Thymus (tissue), 14 donors: ENCODE measurements around the gene DLX6. TPM values are rescaled to one million over a fixed set of nuclear protein-coding genes. Genes with fewer than 3 reads are reported as not detected.
A peak's percentile ranks its signal among the peaks of the same experiment; 100 is the strongest.

ENCODE experiments used
- DNase-seq, 9 donors: peaks; one replicate each; pipeline ENCODE4 v3.0.0-alpha.2; 2013; ENCODE audit warnings: low spot score in 9 of 9, low read depth in 6 of 9, missing footprints in 1 of 9
- H3K27ac ChIP-seq, 2 donors: one replicate each; pipeline ENCODE4 v1.5.1; 2013; ENCODE audit warnings: control low read depth in 1 of 2, low read depth in 1 of 2, low read length in 1 of 2, mild to moderate bottlenecking in 1 of 2, moderate library complexity in 1 of 2
- H3K27me3 ChIP-seq, 2 donors: one replicate each; pipeline ENCODE4 v1.5.1; 2013; ENCODE audit warnings: low read length in 1 of 2; ENCODE audit not compliant: control insufficient read depth in 2 of 2, insufficient read depth in 1 of 2
- H3K36me3 ChIP-seq, 2 donors: one replicate each; pipeline ENCODE4 v1.5.1; 2013; ENCODE audit warnings: low read length in 1 of 2, mild to moderate bottlenecking in 1 of 2, moderate library complexity in 1 of 2; ENCODE audit not compliant: control insufficient read depth in 2 of 2, insufficient read depth in 2 of 2
- H3K4me1 ChIP-seq, 2 donors: one replicate each; pipeline ENCODE4 v1.5.1; 2013; ENCODE audit warnings: low read length in 2 of 2; ENCODE audit not compliant: control insufficient read depth in 2 of 2, insufficient read depth in 2 of 2
- H3K4me3 ChIP-seq, 2 donors: one replicate each; pipeline ENCODE4 v1.5.1; 2013; ENCODE audit warnings: low read length in 2 of 2, control low read depth in 1 of 2, mild to moderate bottlenecking in 1 of 2
- H3K9me3 ChIP-seq, 2 donors: one replicate each; pipeline ENCODE4 v1.5.1; 2013; ENCODE audit warnings: low read length in 1 of 2, mild to moderate bottlenecking in 1 of 2; ENCODE audit not compliant: control insufficient read depth in 2 of 2, insufficient read depth in 1 of 2
- WGBS: extraction: QIAGEN DNeasy Blood & Tissue Kit; methylation state at CpG from one replicate; pipeline ENCODE4 v1.1.7; 2013; 5-methylcytosine and 5-hydroxymethylcytosine counted together
- long read RNA-seq, 10 donors: transcript quantifications; one replicate each; lab custom pipeline, GENCODE V29; 2026
- polyA plus RNA-seq: library from polyadenylated mRNA; stranded (reverse); fragments of 200-250 nt; gene quantifications from one replicate; pipeline ENCODE4 v1.2.3, GENCODE V29; 2013
- total RNA-seq: library from RNA; stranded (reverse); fragments of 120-200 nt; gene quantifications from one replicate; pipeline ENCODE4 v1.2.4, GENCODE V29; 2013
- donor health status: healthy.

DLX6 gene
- total RNA-seq (0.47 TPM), polyA plus RNA-seq (1.4 TPM)
- long read RNA-seq, donor 1, result 0 reads
- long read RNA-seq, donor 2, result 0 reads
- long read RNA-seq, donor 3, result 0 reads
- long read RNA-seq, donor 4, result 0 reads
- long read RNA-seq, donor 5, partial matches to known transcripts, result 0 of 2 reads
- long read RNA-seq, donor 5, other reads (novel, unspliced or antisense), result 0 of 2 reads
- long read RNA-seq, donor 6, result 0 reads
- long read RNA-seq, donor 7, result 0 reads
- long read RNA-seq, donor 8, result 0 reads
- long read RNA-seq, donor 9, result 0 reads
- long read RNA-seq, donor 10, result 0 reads

GRCh38 chr7:97005183-97006054, at the start of gene DLX6:
Gene DLX6 (plus strand): TSS chr7:97005553. CDS start chr7:97005978, 425 bp downstream.
- H3K27me3 ChIP-seq, result peaks cover 76 to 99% of the 10 kb centered on the region in 2 donors
- peak in 4 of 9 donors; percentile 19 to 41 (median 23) for DNase-seq
- peak within 1 kb of the TSS in 1 of 2 donors; percentile 18 for H3K4me3 ChIP-seq
- peaks cover 0 to 5% of the 10 kb centered on the region in 2 donors for H3K4me1 ChIP-seq
- H3K9me3 ChIP-seq, result peaks cover 0 to 2% of the 10 kb centered on the region in 2 donors
- no peaks in the 10 kb centered on the region for H3K36me3 ChIP-seq
- 4% methylated on average over 44 of the region's 44 CpGs for WGBS
- H3K27ac ChIP-seq, result no peak within 1 kb of the TSS

GRCh38 chr7:96959135-96959534, 46.2 kb upstream of the DLX6 start:
- H3K4me3 ChIP-seq, result no peak overlapping the region
- DNase-seq, result no peak
- H3K27me3 ChIP-seq, result no peaks in the 10 kb centered on the region
- no peak overlapping the region for H3K27ac ChIP-seq
- no peaks in the 10 kb centered on the region for H3K4me1 ChIP-seq
- no peaks in the 10 kb centered on the region for H3K36me3 ChIP-seq
- H3K9me3 ChIP-seq, result no peaks in the 10 kb centered on the region

GRCh38 chr7:96962221-96962885, 43.0 kb upstream of the DLX6 start:
- no peaks in the 10 kb centered on the region for H3K27me3 ChIP-seq
- no peak overlapping the region for H3K27ac ChIP-seq
- DNase-seq, result no peak
- no peaks in the 10 kb centered on the region for H3K9me3 ChIP-seq
- H3K4me1 ChIP-seq, result no peaks in the 10 kb centered on the region
- no peaks in the 10 kb centered on the region for H3K36me3 ChIP-seq
- no peak overlapping the region for H3K4me3 ChIP-seq
- WGBS, result 63% methylated on average over 9 of the region's 9 CpGs

- H3K27ac ChIP-seq, result no peak overlapping the region
- no peak overlapping the region for H3K4me3 ChIP-seq
- no peaks in the 10 kb centered on the region for H3K27me3 ChIP-seq
- 94% methylated on average over 2 of the region's 2 CpGs for WGBS
- no peaks in the 10 kb centered on the region for H3K4me1 ChIP-seq
- no peaks in the 10 kb centered on the region for H3K9me3 ChIP-seq
- no peaks in the 10 kb centered on the region for H3K36me3 ChIP-seq
- DNase-seq, result no peak
These were observed 36.4 kb upstream of the DLX6 start for GRCh38 chr7:96968981-96969380.

- no peaks in the 10 kb centered on the region for H3K4me1 ChIP-seq
- no peak for DNase-seq
These were observed 34.6 kb upstream of the DLX6 start for GRCh38 chr7:96970739-96971138.

GRCh38 chr7:96973986-96974385, 31.4 kb upstream of the DLX6 start:
- Histone ChIP-seq H3K27me3 (no peaks in the 10 kb centered on the region), H3K36me3 (no peaks in the 10 kb centered on the region), H3K9me3 (no peaks in the 10 kb centered on the region), H3K27ac (no peak overlapping the region), H3K4me3 (no peak overlapping the region), H3K4me1 (no peaks in the 10 kb centered on the region)
- no peak for DNase-seq
- WGBS, result 88% methylated on average over 2 of the region's 2 CpGs

More at GRCh38 chr7:96970739-96971138, 34.6 kb upstream of the DLX6 start:
- no peak overlapping the region for H3K4me3 ChIP-seq
- H3K9me3 ChIP-seq, result no peaks in the 10 kb centered on the region
- H3K27ac ChIP-seq, result no peak overlapping the region
- H3K27me3 ChIP-seq, result no peaks in the 10 kb centered on the region
- no peaks in the 10 kb centered on the region for H3K36me3 ChIP-seq

GRCh38 chr7:96976106-96976505, 29.2 kb upstream of the DLX6 start:
- no peaks in the 10 kb centered on the region for H3K4me1 ChIP-seq
- 86% methylated on average over 2 of the region's 2 CpGs for WGBS
- no peak for DNase-seq
- no peaks in the 10 kb centered on the region for H3K9me3 ChIP-seq
- H3K27ac ChIP-seq, result no peak overlapping the region
- H3K36me3 ChIP-seq, result no peaks in the 10 kb centered on the region
- H3K4me3 ChIP-seq, result no peak overlapping the region
- peaks cover 0 to 3% of the 10 kb centered on the region in 2 donors for H3K27me3 ChIP-seq

- Histone ChIP-seq H3K4me3 (no peak overlapping the region), H3K27ac (no peak overlapping the region), H3K4me1 (no peaks in the 10 kb centered on the region), H3K9me3 (no peaks in the 10 kb centered on the region), H3K36me3 (no peaks in the 10 kb centered on the region), H3K27me3 (peaks cover 0 to 3% of the 10 kb centered on the region in 2 donors)
- no peak for DNase-seq
These were observed 27.9 kb upstream of the DLX6 start for GRCh38 chr7:96977445-96977844.
